Neural crest cell (in vitro differentiated cells): Measurements from ENCODE around the gene JAML. TPM values are rescaled to one million over a fixed set of nuclear protein-coding genes. Genes with fewer than 3 reads are reported as not detected.

Experiments used
- DNase-seq: peaks from one replicate; pipeline ENCODE4 v3.0.0; 2021; ENCODE audit warnings: low read depth, mixed read lengths, low spot score
- H3K27ac Mint-ChIP-seq: one replicate; pipeline ENCODE4 v1.8.0; 2021; ENCODE audit warnings: mild to moderate bottlenecking, mixed read lengths; ENCODE audit not compliant: unreplicated experiment
- H3K27me3 Mint-ChIP-seq: 2 replicates; pipeline ENCODE4 v1.8.0; 2021; ENCODE audit warnings: low read depth, mild to moderate bottlenecking, mixed read lengths
- H3K36me3 Mint-ChIP-seq: 2 replicates; pipeline ENCODE4 v1.8.0; 2021; ENCODE audit warnings: low read depth, mild to moderate bottlenecking, mixed read lengths
- H3K4me1 Mint-ChIP-seq: 2 replicates; pipeline ENCODE4 v1.8.0; 2021; ENCODE audit warnings: mixed read lengths
- H3K4me3 Mint-ChIP-seq: one replicate; pipeline ENCODE4 v1.8.0; 2021; ENCODE audit warnings: mild to moderate bottlenecking, mixed read lengths
- H3K9me3 Mint-ChIP-seq: 2 replicates; pipeline ENCODE4 v1.8.0; 2021; ENCODE audit warnings: mixed read lengths
- CTCF ChIP-seq: fragments of 200-600 bp; sonication (generic); conservative IDR thresholded peaks from 2 replicates; pipeline ENCODE4 v1.5.0; 2021; ENCODE audit warnings: antibody characterized with exemption, mild to moderate bottlenecking
- total RNA-seq: library from RNA; stranded (reverse); gene quantifications from 2 replicates; pipeline ENCODE4 v1.2.1, GENCODE V29; 2021

JAML gene
- total RNA-seq, 1 donor from 2014 or later = not detected

- Mint-ChIP-seq H3K27ac (no peak overlapping the region), H3K4me3 (no peak overlapping the region)
- DNase-seq = no peak
Observed at GRCh38 chr11:118243993-118244762, 19.4 kb upstream of the JAML start.

GRCh38 chr11:118243161-118243560 is 18.4 kb upstream of the JAML start:
- Mint-ChIP-seq H3K36me3 (no peaks in the 10 kb centered on the region), H3K4me1 (peaks cover 9% of the 10 kb centered on the region), H3K27ac (peak overlapping the region; percentile 64), H3K27me3 (peaks cover 73% of the 10 kb centered on the region), H3K4me3 (no peak overlapping the region), H3K9me3 (no peaks in the 10 kb centered on the region)
- TF ChIP-seq CTCF = no peak
- no peak for DNase-seq

More at GRCh38 chr11:118243993-118244762, 19.4 kb upstream of the JAML start:
- peaks cover 80% of the 10 kb centered on the region for H3K27me3 Mint-ChIP-seq
- no peak for TF ChIP-seq CTCF
- no peaks in the 10 kb centered on the region for H3K4me1 Mint-ChIP-seq
- no peaks in the 10 kb centered on the region for H3K9me3 Mint-ChIP-seq
- no peaks in the 10 kb centered on the region for H3K36me3 Mint-ChIP-seq

- no peak overlapping the region for H3K4me3 Mint-ChIP-seq
Observed at GRCh38 chr11:118241764-118242098, 16.9 kb upstream of the JAML start.

GRCh38 chr11:118240999-118241763 is 16.4 kb upstream of the JAML start:
- Mint-ChIP-seq H3K9me3 (no peaks in the 10 kb centered on the region), H3K27ac (no peak overlapping the region), H3K27me3 (peaks cover 63% of the 10 kb centered on the region), H3K4me3 (no peak overlapping the region), H3K4me1 (peaks cover 9% of the 10 kb centered on the region), H3K36me3 (no peaks in the 10 kb centered on the region)
- no peak for TF ChIP-seq CTCF
- DNase-seq = no peak

More at GRCh38 chr11:118241764-118242098, 16.9 kb upstream of the JAML start:
- DNase-seq = no peak
- H3K9me3 Mint-ChIP-seq = no peaks in the 10 kb centered on the region
- TF ChIP-seq CTCF = no peak
- no peak overlapping the region for H3K27ac Mint-ChIP-seq
- peaks cover 9% of the 10 kb centered on the region for H3K4me1 Mint-ChIP-seq
- peaks cover 64% of the 10 kb centered on the region for H3K27me3 Mint-ChIP-seq
- H3K36me3 Mint-ChIP-seq = no peaks in the 10 kb centered on the region

GRCh38 chr11:118239509-118240205 is 14.8 kb upstream of the JAML start:
- peaks cover 60% of the 10 kb centered on the region for H3K27me3 Mint-ChIP-seq
- H3K4me3 Mint-ChIP-seq = no peak overlapping the region
- H3K4me1 Mint-ChIP-seq = peaks cover 9% of the 10 kb centered on the region
- H3K9me3 Mint-ChIP-seq = no peaks in the 10 kb centered on the region
- H3K27ac Mint-ChIP-seq = no peak overlapping the region
- no peaks in the 10 kb centered on the region for H3K36me3 Mint-ChIP-seq
- TF ChIP-seq CTCF = no peak
- no peak for DNase-seq
